ENCODE results near the gene PRDM15.

- TF ChIP-seq CTCF (conservative IDR thresholded peaks at IDR 0.05; ENCODE audit: low read length) = no peak
- TF ChIP-seq EZH2phosphoT487 (IDR thresholded peaks at IDR 0.05; ENCODE audit: borderline replicate concordance) = no peak
Observed at GRCh38 chr21:41846536-41846935, 32.6 kb downstream of the PRDM15 start.
